ENCODE results near the gene FAM32A.

DNA sequence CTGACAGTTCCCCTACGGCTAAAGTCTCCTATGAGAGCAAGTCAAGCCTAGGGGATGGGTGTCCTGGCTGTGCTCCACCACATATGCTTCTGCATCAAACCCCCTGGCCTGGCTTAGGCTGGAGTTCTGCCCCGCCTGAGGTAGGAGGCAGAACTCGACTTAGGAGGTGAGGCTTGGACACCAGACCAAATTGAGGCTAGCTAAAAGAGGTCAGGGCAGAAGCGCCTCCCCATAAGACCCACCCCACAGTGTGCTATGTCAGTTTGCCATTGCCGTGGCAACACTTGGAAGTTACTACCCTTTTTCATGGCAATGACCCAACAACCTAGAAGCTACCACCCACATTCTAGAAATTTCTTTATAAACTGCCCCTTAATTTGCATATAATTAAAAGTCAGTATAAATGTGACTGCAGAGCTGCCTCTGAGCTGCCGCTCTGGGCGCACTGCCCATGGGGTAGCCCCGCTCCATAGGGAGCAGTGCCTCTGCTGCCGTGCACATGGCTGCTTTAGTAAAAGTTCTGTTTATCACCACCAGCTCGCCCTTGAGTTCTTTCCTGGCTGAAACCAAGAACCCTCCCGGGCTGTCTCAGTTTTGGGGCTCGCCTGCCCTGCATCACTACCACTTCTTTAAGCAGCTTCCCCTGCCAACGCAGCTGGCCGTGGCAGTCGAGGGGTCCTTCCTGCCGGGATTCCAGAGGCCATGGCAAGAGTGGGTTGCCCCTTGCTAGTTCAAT, 32.7 kb downstream of the FAM32A start:
- TF ChIP-seq EP300 (IDR thresholded peaks at IDR 0.05) = no peak
- no peak for TF ChIP-seq POLR2A (IDR thresholded peaks at IDR 0.05)
- TF ChIP-seq, protein P1, sequence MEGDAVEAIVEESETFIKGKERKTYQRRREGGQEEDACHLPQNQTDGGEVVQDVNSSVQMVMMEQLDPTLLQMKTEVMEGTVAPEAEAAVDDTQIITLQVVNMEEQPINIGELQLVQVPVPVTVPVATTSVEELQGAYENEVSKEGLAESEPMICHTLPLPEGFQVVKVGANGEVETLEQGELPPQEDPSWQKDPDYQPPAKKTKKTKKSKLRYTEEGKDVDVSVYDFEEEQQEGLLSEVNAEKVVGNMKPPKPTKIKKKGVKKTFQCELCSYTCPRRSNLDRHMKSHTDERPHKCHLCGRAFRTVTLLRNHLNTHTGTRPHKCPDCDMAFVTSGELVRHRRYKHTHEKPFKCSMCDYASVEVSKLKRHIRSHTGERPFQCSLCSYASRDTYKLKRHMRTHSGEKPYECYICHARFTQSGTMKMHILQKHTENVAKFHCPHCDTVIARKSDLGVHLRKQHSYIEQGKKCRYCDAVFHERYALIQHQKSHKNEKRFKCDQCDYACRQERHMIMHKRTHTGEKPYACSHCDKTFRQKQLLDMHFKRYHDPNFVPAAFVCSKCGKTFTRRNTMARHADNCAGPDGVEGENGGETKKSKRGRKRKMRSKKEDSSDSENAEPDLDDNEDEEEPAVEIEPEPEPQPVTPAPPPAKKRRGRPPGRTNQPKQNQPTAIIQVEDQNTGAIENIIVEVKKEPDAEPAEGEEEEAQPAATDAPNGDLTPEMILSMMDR (IDR thresholded peaks at IDR 0.05) = no peak

All from ovary (tissue), 3 donors.